Esophagus muscularis mucosa (tissue), 4 donors: Measurements from ENCODE around the gene TRAF2. TPM values are rescaled to one million over a fixed set of nuclear protein-coding genes. Genes with fewer than 3 reads are reported as not detected.

ENCODE experiments used
- DNase-seq: peaks from one replicate; pipeline ENCODE4 v3.0.0-alpha.2; 2017; ENCODE audit errors: extremely low spot score
- H3K27ac ChIP-seq, 4 donors: fragments of 200-600 bp; sonication (generic); replicated peaks in 1 of 4; 1 replicate in 3 of 4; 2 replicates in 1 of 4; pipeline ENCODE4 v1.5.1; 2016 to 2019; ENCODE audit warnings: mild to moderate bottlenecking in 1 of 4
- H3K27me3 ChIP-seq, 4 donors: fragments of 200-600 bp; sonication (generic); one replicate each; pipeline versions ENCODE4 v1.5.1 to v1.6.0; 2016 to 2019
- H3K36me3 ChIP-seq, 4 donors: fragments of 200-600 bp; sonication (generic); one replicate each; pipeline ENCODE4 v1.5.1; 2016 to 2019
- H3K4me1 ChIP-seq, 4 donors: fragments of 200-600 bp; sonication (generic); one replicate each; pipeline ENCODE4 v1.5.1; 2016 to 2019
- H3K4me3 ChIP-seq, 4 donors: fragments of 200-600 bp; sonication (generic); 1 replicate in 2 of 4; 2 replicates in 2 of 4; pipeline ENCODE4 v1.5.1; 2016 to 2019; ENCODE audit warnings: mild to moderate bottlenecking in 4 of 4, moderate library complexity in 1 of 4
- H3K9me3 ChIP-seq, 4 donors: fragments of 200-600 bp; sonication (generic); 1 replicate in 3 of 4; 2 replicates in 1 of 4; pipeline ENCODE4 v1.5.1; 2016 to 2019
- CTCF ChIP-seq, 3 experiments: fragments of 200-600 bp in 2 of 3; fragments of 450-650 bp in 1 of 3; sonication (generic) in 2 of 3; IDR thresholded peaks; one replicate each; pipeline ENCODE4 v1.5.1; 2017 to 2019; ENCODE audit warnings: antibody characterized with exemption in 3 of 3, mild to moderate bottlenecking in 2 of 3, moderate library complexity in 1 of 3
- EP300 ChIP-seq: sonication (generic); formaldehyde crosslinking; IDR thresholded peaks from one replicate; pipeline ENCODE4 v1.6.1; 2017; ENCODE audit warnings: antibody characterized with exemption
- POLR2A ChIP-seq: fragments of 450-650 bp; IDR thresholded peaks from one replicate; pipeline ENCODE4 v1.6.1; 2017; ENCODE audit warnings: antibody characterized with exemption, moderate library complexity, mild to moderate bottlenecking, low read depth
- POLR2AphosphoS5 ChIP-seq, 2 donors: sonication (generic); formaldehyde crosslinking; IDR thresholded peaks; one replicate each; pipeline ENCODE4 v1.6.1; 2017; ENCODE audit warnings: antibody characterized with exemption in 2 of 2
- WGBS: methylation state at CpG from one replicate; pipeline ENCODE4 v1.1.5; 2018; 5-methylcytosine and 5-hydroxymethylcytosine counted together
- intact Hi-C: fragments of 100-400 bp; cut with DNase I; formaldehyde crosslinking; loops from one replicate; pipeline ENCODE4 v1.15.1; 2023
- total RNA-seq, 4 donors: library from RNA; depleted of rRNA; stranded (reverse); fragments of >200 nt; gene quantifications; one replicate each; pipeline versions ENCODE4 v1.1.0 to v1.2.1, GENCODE V29; 2016

The TRAF2 gene
- total RNA-seq, 4 donors from 2014 or later, result 6.6 to 15.5 (median 12.4) TPM

GRCh38 chr9:136952876-136953770 lies 66.8 kb downstream of the TRAF2 start:
- WGBS, result 90% methylated on average over 19 of the region's 44 CpGs
- intact Hi-C loops, result loop anchor here (5.0 kb wide), 1 partner anchor 166 kb away; no protein-coding TSS in a partner anchor
- H3K4me3 ChIP-seq, result no peak overlapping the region
- no peaks in the 10 kb centered on the region for H3K9me3 ChIP-seq
- no peaks in the 10 kb centered on the region for H3K36me3 ChIP-seq
- no peak for DNase-seq
- no peak overlapping the region for H3K27ac ChIP-seq
- no peak for TF ChIP-seq POLR2A
- TF ChIP-seq POLR2AphosphoS5 (IDR thresholded peaks at IDR 0.05), result no peak
- no peaks in the 10 kb centered on the region for H3K27me3 ChIP-seq
- H3K4me1 ChIP-seq, result peaks cover 21 to 28% (median 21%) of the 10 kb centered on the region in 4 donors

- no peak for DNase-seq
- no peaks in the 10 kb centered on the region for H3K36me3 ChIP-seq
- no peaks in the 10 kb centered on the region for H3K9me3 ChIP-seq
- no peak overlapping the region for H3K27ac ChIP-seq
- no CpG with 5 or more reads among the region's 19 CpGs for WGBS
- intact Hi-C loops, result loop anchor here (5.0 kb wide), 1 partner anchor 167 kb away; no protein-coding TSS in a partner anchor
- H3K27me3 ChIP-seq, result peaks cover 0 to 3% (median 0%) of the 10 kb centered on the region in 4 donors
- no peak overlapping the region for H3K4me3 ChIP-seq
- peaks cover 17 to 23% (median 19%) of the 10 kb centered on the region in 4 donors for H3K4me1 ChIP-seq
- TF ChIP-seq EP300 (no peak), CTCF (IDR thresholded peaks at IDR 0.05) (no peak), POLR2A (no peak), POLR2AphosphoS5 (IDR thresholded peaks at IDR 0.05) (no peak)
Observed at GRCh38 chr9:136953771-136954269, 67.5 kb downstream of the TRAF2 start.

GRCh38 chr9:136954270-136955083 lies 68.2 kb downstream of the TRAF2 start:
- intact Hi-C loops, result loop anchor here (5.0 kb wide), 1 partner anchor 167 kb away; no protein-coding TSS in a partner anchor
- no peak for TF ChIP-seq EP300
- no peak for TF ChIP-seq POLR2A
- TF ChIP-seq CTCF (IDR thresholded peaks at IDR 0.05), result no peak
- TF ChIP-seq POLR2AphosphoS5 (IDR thresholded peaks at IDR 0.05), result no peak
- WGBS, result 90% methylated on average over 18 of the region's 25 CpGs
- DNase-seq, result no peak
- Histone ChIP-seq H3K4me1 (peaks cover 10 to 16% (median 12%) of the 10 kb centered on the region in 4 donors), H3K9me3 (no peaks in the 10 kb centered on the region), H3K36me3 (no peaks in the 10 kb centered on the region), H3K4me3 (no peak overlapping the region), H3K27ac (no peak overlapping the region), H3K27me3 (peaks cover 0 to 9% (median 0%) of the 10 kb centered on the region in 4 donors)

- no peaks in the 10 kb centered on the region for H3K36me3 ChIP-seq
- TF ChIP-seq POLR2AphosphoS5 (IDR thresholded peaks at IDR 0.05) (no peak), EP300 (no peak), POLR2A (no peak), CTCF (IDR thresholded peaks at IDR 0.05) (no peak)
- peaks cover 0 to 15% (median 0%) of the 10 kb centered on the region in 4 donors for H3K27me3 ChIP-seq
- WGBS, result 86% methylated on average over 13 of the region's 14 CpGs
- peaks cover 5 to 9% (median 6%) of the 10 kb centered on the region in 4 donors for H3K4me1 ChIP-seq
- no peak overlapping the region for H3K4me3 ChIP-seq
- H3K9me3 ChIP-seq, result no peaks in the 10 kb centered on the region
- H3K27ac ChIP-seq, result no peak overlapping the region
- no peak for DNase-seq
- intact Hi-C loops, result no loop called here
Observed at GRCh38 chr9:136955202-136955942, 69.1 kb downstream of the TRAF2 start.
